HG03108 (cell line): ENCODE results near the gene DENR.
"Not testable (repeated sequence)": the region's sequence is repeated elsewhere in the genome, so short reads cannot be mapped to it uniquely, and the experiment has no call there.

Source experiments
- ATAC-seq: cut with Tn5 transposase; IDR thresholded peaks from one replicate; pipeline ENCODE4 v1.9.1; 2021; ENCODE audit warnings: moderate library complexity; ENCODE audit not compliant: unreplicated experiment

Gene DENR

DNA sequence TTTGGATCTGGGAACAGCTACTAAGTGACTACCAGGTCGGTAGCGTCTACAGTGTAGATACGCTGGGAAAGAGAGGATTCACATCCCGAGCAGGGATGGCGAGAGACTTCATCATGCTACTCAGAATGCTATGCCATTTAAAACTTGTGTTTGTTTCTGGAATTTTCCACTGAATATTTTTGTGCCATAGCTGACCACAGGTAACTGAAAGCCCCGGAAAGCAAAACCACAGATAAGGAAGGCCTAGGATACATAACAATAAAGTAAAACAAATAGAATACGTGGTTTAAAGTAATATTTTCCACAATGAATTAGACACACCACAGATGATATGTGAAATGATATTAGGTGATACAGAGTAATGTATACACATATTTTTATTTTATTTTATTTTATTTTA is 14.1 kb upstream of the DENR start:
- ATAC-seq: no peak

DNA sequence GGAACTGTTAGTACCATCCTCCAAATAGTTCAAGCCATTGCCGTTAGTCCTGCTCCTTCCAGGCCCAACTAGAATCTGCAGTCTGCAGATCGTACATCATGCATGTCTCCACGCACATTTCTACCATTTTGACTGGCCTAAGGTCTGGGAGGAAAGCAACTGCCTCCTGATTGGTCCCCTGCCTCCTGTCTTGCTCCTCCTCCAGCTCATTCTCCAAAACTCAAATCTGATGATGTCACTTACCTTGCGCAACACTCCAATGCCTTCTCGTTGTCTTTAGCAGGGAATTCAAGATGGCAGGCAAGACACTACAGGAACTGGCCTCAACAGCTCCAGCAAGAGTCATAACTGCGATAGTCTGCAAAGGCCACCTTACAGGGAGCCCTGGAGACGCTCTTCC is 12.3 kb upstream of the DENR start:
- ATAC-seq: no peak

DNA sequence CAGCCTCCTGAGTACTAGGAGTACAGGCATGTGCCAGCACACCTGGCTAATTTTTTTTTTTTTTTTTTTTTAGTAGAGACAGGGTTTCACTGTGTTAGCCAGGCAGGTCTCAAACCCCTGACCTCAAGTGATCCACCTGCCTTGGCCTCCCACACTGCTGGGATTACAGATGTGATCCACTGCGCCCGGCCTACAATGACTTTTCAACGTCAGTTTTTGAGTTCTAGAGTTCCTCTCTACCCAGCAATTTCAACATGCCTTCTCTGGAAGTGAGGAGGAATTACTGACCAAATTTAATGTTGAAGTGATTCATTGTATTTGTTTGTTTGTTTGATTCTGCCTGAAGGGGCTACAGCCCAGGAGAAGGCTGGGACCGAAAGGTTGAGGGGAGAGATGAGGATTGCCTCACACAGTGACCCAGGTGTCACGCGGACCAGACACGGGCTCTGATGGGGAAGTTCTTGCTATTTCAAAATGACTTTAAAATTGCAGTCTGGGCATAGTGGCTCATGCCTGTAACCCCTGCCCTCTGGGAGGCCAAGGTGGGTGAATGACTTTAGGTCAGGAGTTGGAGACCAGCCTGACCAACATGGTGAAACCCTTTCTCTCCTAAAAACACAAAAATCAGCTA is 8.6 kb upstream of the DENR start:
- ATAC-seq: no peak

DNA sequence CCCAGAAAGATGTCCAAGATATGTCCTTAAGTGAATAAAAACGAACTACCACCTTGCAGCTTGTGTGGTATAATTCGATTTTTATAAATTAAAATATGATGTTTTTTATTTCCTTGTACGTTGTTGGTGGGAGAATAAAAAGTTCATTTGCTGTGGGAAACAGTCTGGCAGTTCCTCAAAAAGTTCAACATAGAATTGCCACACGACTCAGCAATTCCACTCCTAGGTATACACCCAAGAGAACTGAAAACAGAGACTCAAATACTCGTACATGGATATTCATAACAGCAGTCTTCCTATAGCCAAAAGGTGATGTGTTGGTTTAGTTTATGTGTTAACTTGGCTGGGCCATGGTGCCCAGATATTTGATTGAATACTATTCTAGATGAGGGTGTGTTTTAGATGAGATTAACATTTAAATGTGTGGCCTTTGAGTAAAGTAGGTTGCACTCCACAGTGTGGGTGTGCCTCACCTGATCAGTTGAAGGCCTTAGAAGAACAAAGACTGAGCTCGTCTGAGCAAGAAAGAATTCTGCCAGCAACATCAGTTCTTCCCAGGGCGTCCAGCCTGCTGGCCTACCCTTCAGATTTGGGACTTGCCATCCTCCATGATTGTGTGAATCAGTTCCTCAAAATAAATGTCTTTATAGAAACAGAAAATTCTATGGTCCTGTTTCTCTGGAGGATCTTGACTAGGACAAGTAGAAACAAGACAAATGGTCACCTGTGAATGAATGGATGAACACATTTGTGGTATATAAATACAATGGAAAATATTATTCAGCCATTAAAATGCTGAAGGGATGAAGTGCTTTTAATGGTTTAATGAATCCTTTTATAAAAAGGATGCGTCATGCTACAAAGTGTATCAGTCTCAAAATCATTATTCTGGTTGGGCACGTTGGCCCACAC is 5.1 kb upstream of the DENR start:
- ATAC-seq: no peak

DNA sequence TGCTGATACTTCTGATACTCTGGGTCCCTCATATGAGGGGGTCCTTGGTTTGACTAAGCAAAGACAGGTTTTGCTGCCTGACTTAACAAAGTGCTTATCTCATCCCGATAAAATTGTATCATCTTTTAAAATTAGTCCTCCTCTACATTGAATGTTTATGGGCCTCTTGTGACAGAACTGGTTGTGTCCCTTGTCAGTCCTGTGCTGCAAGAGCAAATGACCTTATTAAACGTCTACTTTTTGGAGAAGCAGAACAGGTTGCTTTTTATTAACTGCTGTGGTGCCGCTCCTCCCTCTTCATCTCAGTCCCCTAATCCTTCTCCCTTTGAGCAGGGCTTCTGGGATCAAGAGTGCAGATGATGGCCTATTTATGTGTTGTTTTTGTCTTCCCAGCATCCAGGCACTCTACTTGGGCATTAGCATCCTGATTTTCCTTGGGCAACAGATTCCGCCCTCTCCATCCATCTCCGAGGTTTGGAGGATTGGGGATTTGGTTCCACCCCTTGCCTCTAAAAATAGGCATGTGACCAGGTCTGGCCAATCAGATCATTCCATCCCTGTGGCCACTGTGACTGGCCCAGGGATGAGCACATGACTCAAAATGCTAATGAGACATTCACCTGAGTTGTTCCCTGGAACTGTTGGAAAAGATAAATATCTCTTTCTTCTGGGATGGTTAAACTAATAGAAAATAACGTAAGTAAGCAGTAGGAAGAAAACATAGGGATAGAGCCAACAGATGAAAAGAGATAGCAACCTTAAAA is 2.9 kb upstream of the DENR start:
- no peak for ATAC-seq

DNA sequence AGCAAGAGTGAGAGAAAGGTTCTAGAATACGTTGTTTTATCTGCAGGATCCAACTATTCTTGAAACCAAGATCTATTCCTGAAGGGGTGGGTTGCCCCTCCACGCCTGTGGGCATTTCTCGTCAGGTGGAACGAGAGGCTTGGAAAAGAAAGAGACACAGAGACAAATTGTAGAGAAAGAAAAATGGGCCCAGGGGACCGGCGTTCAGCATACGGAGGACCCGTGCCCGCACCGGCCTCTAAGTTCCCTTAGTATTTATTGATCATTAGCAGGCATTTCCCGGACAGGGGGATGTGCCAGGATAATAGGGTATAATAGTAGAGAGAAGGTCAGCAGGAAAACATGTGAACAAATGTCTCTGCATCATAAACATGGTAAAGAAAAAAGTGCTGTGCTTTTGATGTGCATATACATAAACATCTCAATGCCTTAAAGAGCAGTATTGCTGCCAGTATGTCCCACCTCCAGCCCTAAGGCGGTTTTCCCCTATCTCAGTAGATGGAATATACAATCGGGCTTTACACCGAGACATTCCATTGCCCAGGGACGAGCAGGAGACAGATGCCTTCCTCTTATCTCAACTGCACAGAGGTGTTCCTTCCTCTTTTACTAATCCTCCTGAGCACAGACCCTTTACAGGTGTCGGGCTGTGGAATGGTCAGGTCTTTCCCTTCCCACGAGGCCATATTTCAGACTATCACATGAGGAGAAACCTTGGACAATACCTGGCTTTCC is 1.7 kb upstream of the DENR start:
- not testable (repeated sequence) for ATAC-seq

DNA sequence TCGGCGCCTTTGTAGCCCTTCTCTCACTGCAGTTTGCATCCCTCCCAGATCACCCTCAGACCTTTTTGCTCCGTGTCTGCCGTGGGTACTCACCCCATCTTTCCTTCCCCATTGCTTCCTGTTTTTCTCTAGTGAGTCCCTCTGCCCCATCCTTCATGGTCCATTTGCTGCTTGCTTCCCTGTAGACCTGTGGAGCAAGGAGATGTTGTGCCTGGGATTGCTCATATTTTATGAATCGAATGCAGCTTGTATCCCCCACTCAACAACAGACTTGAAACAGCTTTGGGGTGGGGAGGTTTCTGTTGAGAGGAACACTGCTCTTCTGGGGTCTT is 661 bp downstream of the DENR start:
- ATAC-seq: no peak

DNA sequence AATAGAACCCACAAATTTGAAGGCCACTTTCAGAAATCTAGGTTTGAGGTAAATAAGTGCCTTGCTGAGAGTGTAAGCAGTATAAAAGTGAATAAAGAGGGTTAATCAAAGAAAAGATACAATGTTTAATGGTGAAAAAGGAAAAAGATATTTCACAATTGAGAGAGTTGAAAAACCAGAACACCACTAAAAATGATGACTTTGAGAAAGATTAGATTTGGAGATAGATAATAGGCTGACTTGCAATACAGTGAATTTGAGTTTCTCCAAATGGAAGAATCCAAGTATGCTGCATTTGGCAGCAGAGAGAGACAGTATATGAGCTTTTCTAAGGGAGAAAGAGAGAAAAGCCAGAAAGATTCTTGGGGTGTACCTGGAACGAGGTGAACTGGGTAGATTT is 2.2 kb downstream of the DENR start:
- no peak for ATAC-seq

DNA sequence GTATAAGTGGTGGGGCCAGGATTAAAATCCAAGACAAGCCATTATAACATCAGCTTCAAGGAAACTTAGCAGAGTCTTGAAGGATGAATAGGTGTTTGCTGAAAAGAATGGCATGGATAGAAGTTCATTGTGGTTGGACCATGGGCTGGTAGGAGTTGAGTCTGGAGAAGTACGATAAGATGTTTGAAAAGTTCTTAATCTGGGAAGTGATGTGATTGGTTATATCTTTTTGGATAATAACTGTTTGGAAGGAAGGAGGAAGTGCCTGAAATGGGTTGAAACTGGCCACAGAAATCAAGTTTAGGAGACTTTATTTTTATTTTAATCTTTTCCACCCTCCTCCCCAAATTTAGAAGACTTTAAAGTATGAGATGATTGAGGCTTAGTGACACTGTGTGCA is 4.9 kb downstream of the DENR start:
- ATAC-seq: no peak

DNA sequence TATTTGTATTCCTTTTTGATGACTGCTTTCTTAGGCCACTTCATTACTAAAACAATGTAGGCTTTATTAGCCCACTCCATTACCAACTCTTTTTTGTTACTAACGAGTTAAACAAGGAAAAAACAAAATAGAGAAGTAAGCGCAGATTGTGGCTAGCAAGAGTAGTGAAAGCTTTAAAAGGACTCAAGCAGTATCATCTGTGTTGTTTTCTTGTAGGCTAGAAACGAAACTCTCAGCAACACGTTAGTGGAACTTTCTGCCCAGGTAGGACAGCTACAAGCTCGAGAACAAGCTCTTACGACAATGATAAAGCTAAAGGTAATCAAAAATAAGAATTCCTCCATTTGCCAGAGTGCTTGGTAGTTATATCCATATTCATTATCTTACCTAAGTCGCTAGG is 32.9 kb downstream of the DENR start:
- no peak for ATAC-seq

DNA sequence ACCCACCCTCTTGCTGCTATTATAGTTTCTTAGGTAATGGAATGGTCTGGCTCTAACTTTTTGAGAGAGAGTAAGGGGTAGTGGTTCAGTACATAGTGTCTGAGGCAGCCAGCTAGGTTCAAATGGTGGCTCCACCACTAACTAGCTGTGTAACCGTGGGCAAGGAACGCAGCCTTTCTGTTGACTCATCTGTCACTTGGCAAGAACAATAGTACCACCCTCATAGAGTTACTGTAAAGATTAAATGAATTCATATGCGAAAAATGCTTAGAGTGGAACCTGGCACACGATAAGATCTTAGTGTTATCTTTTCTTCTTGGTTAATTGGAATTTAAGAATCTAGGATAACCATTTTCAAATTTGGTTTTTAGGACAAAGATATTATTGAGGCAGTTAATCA is 35.8 kb downstream of the DENR start:
- ATAC-seq: no peak

DNA sequence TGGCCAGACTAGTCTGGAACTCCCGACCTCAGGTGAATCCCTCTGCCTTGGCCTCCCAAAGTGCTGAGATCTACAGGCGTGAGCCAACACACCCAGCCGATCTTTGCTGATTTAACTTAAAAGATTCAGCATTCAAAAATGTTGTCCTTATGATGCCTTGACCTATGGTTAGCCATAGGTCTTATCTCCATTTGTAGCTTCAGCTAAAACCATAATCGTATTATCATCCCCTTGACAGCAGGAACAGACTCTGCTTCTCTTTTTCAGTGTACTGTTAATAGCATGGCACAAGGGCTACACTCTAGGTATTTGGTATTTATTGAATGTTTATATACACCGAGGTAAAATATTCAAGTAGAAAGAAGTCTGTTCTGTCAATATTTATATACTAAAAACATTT is 37.0 kb downstream of the DENR start:
- ATAC-seq: no peak

DNA sequence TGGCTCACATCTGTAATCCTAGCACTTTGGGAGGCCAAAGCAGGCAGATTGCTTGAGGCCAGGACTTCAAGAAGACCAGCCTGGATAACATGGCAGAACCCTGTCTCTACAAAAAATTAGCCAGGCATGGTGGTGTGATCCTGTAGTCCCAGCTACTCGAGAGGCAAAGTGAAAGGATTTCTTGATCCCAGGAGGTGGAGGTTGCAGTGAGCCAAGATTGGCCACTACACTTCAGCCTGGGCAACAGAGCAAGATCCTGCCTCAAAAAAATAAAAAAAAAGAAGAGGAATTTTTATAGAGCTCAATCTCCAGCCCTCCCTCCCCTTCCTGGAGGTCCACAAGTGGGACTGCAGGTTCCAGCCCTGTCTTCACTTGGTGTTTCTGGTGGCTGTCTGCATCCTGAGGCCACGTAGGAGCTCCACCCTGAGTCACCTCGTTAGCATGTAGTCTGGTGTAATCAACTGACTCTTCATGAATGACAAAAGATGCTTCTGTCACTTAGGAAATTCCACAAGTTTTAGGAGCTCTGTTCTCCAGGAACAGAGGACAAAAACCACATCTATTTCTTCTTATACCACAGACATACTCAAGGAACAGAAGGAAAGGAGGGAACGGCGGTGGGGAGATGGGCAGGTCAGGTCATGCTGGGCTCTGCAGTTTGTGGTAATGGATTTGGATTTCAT is 37.9 kb downstream of the DENR start:
- ATAC-seq: no peak

DNA sequence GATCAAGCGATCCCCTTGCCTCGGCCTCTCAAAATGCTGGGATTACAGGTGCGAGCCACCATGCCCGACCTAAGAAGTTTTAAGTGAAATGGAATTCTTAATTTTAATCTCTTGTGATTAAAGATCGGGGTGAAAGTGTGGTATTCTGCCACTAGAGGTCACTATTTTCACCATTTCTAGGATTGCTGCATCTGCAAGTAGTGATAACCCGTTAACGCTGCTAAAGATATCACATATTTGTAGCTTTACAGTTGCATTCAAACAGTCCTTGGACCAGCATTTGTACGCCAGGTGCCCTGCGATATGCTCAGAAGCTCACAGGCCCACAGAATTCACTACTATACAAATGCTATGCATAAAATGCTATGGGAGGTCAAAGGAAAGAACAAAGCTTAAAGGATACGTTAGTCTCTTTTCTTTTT is 41.1 kb downstream of the DENR start:
- no peak for ATAC-seq

DNA sequence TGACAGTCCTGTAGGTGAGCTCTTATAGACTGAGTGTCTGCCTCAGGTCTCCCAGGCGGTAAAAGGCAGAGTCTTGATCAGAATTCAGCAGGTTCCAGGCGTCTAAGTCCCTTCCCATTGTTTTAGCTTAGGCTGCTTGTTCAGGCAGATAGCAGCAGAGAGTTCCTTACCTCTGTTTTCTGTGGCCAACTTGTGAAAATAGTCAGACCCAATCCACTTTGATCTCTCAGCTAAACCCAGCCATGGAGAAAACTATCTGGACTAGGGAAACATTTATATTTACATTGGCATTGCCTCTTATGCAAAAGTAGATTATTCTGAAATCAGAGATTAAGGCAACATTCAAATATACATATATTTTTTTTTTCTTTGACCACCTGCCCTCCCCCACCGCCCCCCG is 43.2 kb downstream of the DENR start:
- no peak for ATAC-seq

DNA sequence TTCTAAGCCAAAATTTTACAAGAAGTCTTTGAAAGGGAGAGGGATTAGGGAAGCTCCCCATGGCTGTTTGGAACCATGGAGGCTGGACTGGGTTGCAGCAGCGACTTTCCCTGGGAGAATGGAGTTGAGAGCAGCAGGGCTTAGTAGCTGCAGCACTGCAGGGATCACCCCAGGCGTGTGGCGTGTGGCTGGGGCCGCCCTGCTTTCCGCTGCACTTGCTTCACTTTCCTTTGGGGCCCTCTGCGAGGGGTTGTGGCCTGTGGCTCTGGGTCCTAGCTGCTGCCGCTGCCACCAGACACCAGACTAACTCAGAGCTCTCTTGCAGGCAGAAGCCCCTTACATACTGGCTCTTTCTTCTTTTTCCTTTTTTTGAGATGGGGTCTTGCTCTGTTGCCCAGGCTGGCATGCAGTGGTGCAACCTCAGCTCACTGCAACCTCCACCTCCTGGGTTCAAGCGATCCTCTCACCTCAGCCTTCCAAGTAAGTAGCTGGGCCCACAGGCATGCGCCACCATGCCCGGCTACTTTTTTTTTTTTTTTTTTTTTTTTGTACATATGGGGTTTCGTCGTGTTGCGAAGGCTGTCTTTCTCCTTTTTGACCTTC is 47.1 kb downstream of the DENR start:
- no peak for ATAC-seq

DNA sequence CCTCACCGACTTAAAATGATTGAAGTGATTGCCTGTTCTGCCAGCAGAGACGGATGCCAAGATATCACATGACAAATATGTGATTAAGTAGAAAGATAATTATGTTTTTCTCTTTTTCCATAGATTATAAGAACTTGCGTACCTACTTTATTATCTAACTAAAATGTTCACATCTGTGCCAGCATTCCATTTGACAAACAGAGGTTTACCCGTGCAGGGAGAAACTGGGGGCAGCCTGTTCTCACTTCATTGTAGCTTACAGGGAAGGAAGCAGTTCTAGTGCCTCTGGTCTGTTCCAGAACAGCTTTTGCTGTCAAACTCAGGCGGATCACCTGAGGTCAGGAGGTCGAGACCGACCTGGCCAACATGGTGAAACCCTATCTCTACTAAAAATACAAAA is 51.3 kb downstream of the DENR start:
- ATAC-seq: no peak

DNA sequence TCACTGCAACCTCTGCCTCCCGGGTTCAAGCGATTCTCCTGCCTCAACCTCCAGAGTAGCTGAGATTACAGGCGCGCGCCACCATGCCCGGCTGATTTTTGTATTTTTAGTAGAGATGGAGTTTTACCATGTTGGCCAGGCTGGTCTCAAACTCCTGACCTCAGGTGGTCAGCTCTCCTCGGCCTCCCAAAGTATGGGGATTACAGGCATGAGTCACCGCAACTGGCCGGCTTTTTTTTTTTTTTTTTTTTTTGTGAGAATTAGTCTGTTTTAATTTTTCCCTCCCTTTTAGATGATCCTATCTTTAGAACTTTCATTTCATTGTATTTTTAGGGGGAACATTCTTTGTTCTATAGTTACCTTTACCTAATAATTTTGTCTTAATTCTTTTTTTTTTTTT is 52.3 kb downstream of the DENR start:
- ATAC-seq: not testable (repeated sequence)

DNA sequence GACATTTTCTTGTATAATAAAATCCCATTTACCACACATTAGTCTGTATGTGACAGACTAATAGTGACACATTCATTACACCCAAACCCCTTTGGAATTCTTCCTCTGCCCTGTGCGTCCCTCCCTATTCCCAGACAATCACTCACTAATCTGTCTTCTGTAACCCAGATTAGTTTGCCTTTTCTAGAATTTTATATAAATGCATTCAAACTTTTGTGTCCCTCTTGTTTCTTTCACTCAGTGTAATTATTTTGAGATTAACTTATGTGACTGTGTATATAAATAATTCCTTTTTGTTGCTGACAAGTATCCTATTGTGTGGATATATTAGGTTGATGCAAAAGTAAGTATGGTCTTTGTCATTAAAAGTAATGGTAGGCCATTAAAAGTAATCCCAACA is 55.0 kb downstream of the DENR start:
- no peak for ATAC-seq

DNA sequence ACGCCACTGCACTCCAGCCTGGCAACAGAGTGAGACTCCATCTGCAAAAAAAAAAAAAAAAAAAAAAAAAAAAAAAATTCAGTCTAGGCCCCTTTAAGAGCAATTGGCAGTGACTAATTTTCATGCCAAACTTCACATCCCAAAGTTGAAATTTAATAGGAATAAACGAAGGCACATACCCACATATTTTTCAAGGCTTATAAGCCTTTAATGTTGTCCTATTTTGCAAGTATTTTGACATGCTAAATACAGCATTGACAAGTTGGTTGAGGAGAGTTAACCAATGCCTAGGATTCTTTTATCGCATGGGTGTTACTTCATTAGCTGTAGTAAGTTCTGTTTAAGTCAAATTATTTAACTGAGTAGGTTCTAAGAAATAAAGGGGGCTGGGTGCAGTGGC is 59.2 kb downstream of the DENR start:
- no peak for ATAC-seq
